ENCODE results near the gene STAT4. TPM values are rescaled to one million over a fixed set of nuclear protein-coding genes. Genes with fewer than 3 reads are reported as not detected.

The STAT4 gene
- total RNA-seq, 1 donor = 0.54 TPM

- no peak for DNase-seq (ENCODE audit: low read depth)
- H3K4me3 ChIP-seq (ENCODE audit: low read depth, low read length) = no peak overlapping the region
- TF ChIP-seq CTCF (IDR thresholded peaks at IDR 0.05; ENCODE audit: insufficient read depth, low read length) = no peak
Measured at GRCh38 chr2:191006997-191007783, 143.6 kb downstream of the STAT4 start.

GRCh38 chr2:191006297-191006696, 144.5 kb downstream of the STAT4 start:
- DNase-seq (ENCODE audit: low read depth) = no peak
- H3K4me3 ChIP-seq (ENCODE audit: low read depth, low read length) = no peak overlapping the region
- TF ChIP-seq CTCF (IDR thresholded peaks at IDR 0.05; ENCODE audit: insufficient read depth, low read length) = no peak

- no peak overlapping the region for H3K4me3 ChIP-seq (ENCODE audit: low read depth, low read length)
- DNase-seq (ENCODE audit: low read depth) = no peak
- no peak for TF ChIP-seq CTCF (IDR thresholded peaks at IDR 0.05; ENCODE audit: insufficient read depth, low read length)
Measured at GRCh38 chr2:191003405-191004309, 147.1 kb downstream of the STAT4 start.

- no peak overlapping the region for H3K4me3 ChIP-seq (ENCODE audit: low read depth, low read length)
- DNase-seq (ENCODE audit: low read depth) = no peak
- TF ChIP-seq CTCF (IDR thresholded peaks at IDR 0.05; ENCODE audit: insufficient read depth, low read length) = no peak
Measured at GRCh38 chr2:191001624-191002023, 149.2 kb downstream of the STAT4 start.

- no peak for TF ChIP-seq CTCF (IDR thresholded peaks at IDR 0.05; ENCODE audit: insufficient read depth, low read length)
- H3K4me3 ChIP-seq (ENCODE audit: low read depth, low read length) = no peak overlapping the region
- DNase-seq (ENCODE audit: low read depth) = no peak
Measured at GRCh38 chr2:191001032-191001431, 149.8 kb downstream of the STAT4 start.

GRCh38 chr2:190999949-191000665, 150.7 kb downstream of the STAT4 start:
- no peak for TF ChIP-seq CTCF (IDR thresholded peaks at IDR 0.05; ENCODE audit: insufficient read depth, low read length)
- H3K4me3 ChIP-seq (ENCODE audit: low read depth, low read length) = no peak overlapping the region
- DNase-seq (ENCODE audit: low read depth) = peak; percentile 19

All from fibroblast of the aortic adventitia (primary cell).